C4-2B (cell line): ENCODE measurements around the gene CEP72.
A peak's percentile ranks its signal among the peaks of the same experiment; 100 is the strongest.

Experiments used
- H3K27ac ChIP-seq: fragments of 450-650 bp; 2 replicates; pipeline ENCODE4 v1.5.1; 2017
- ZFX ChIP-seq: fragments of 450-650 bp; IDR thresholded peaks from 2 replicates; pipeline ENCODE4 v1.6.1; 2017
- TF ChIP-seq, protein P1 (sequence below): fragments of 450-650 bp; conservative IDR thresholded peaks from 2 replicates; pipeline ENCODE4 v1.5.1; 2017; ENCODE audit warnings: mild to moderate bottlenecking

The CEP72 gene

DNA sequence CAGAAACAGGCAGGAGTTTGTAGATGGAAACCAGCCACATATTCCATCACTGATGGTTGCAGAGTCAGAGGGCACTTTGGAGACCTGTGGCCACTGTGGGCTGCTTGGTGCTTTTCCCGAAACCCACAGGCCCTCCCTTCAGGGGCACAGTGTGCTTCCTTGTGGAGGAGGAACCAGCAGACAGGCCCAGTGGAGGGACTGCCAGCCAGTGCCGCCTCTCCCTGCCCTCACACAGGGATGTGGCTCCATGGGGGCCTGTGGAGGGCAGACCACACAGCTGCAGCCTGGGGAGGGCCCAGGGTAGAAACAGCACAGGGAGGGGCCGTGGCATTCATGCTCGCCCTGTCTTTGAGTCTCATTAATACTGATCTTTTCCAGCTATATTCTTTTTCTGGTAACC lies 35.2 kb downstream of the CEP72 start:
- TF ChIP-seq, protein P1, sequence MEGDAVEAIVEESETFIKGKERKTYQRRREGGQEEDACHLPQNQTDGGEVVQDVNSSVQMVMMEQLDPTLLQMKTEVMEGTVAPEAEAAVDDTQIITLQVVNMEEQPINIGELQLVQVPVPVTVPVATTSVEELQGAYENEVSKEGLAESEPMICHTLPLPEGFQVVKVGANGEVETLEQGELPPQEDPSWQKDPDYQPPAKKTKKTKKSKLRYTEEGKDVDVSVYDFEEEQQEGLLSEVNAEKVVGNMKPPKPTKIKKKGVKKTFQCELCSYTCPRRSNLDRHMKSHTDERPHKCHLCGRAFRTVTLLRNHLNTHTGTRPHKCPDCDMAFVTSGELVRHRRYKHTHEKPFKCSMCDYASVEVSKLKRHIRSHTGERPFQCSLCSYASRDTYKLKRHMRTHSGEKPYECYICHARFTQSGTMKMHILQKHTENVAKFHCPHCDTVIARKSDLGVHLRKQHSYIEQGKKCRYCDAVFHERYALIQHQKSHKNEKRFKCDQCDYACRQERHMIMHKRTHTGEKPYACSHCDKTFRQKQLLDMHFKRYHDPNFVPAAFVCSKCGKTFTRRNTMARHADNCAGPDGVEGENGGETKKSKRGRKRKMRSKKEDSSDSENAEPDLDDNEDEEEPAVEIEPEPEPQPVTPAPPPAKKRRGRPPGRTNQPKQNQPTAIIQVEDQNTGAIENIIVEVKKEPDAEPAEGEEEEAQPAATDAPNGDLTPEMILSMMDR = no peak
- no peak for TF ChIP-seq ZFX
- H3K27ac ChIP-seq = no peak overlapping the region

DNA sequence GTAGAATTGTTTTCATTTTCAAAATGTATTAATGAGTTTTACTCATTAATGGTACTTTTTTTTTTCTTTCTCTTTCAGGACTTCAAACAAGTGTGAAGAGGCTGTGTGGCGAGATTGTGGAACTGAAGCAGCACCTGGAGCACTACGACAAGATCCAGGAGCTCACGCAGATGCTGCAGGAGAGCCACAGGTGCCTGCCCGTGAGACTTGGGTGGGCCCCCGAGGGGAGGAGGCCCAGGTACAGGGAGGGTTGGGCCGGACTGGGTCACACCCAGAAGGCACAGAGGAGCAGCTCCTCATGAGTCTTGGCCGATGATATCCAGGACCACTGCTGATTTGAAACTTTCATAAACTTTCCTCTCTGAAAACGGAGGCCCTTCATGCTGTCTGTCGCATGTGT lies 35.6 kb downstream of the CEP72 start:
- H3K27ac ChIP-seq = no peak overlapping the region
- TF ChIP-seq, protein P1 = no peak
- TF ChIP-seq ZFX = no peak

DNA sequence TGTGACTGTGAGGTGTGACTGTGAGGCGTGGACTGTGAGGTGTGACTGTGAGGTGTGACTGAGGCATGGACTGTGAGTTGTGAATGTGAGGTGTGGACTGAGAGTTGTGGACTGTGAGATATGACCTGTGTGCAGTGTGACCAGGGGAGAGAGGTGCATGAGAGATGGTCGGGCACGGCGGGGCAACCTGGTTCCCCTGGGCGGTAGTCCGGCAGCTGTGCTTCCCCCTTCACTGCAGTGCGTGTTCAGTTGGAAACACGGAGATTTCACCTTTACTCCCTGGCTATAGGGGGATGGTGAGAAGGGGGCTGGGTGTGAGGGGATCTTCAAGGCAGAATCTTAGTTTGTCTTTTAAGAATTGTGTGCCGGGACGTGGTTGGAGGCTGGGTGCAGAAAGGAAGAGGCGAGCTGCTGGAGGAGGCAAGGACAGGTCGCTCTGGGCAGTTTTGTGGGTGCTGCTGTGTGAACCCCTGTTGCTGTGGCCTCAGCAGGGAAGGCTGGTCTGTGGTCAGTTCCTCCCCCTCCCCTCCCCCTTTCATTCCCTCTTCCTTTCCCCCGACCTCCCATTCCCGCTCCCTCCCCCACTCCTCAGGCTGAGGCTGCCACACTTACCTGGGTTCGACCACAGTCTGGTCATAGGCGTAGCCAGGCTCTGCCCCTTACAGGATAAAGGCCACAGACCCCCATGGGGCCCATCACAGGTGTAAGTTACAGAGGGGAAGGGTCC lies 39.3 kb downstream of the CEP72 start:
- TF ChIP-seq ZFX = no peak
- TF ChIP-seq, protein P1 = no peak
- no peak overlapping the region; the same call in 1 of the 2 replicates for H3K27ac ChIP-seq

DNA sequence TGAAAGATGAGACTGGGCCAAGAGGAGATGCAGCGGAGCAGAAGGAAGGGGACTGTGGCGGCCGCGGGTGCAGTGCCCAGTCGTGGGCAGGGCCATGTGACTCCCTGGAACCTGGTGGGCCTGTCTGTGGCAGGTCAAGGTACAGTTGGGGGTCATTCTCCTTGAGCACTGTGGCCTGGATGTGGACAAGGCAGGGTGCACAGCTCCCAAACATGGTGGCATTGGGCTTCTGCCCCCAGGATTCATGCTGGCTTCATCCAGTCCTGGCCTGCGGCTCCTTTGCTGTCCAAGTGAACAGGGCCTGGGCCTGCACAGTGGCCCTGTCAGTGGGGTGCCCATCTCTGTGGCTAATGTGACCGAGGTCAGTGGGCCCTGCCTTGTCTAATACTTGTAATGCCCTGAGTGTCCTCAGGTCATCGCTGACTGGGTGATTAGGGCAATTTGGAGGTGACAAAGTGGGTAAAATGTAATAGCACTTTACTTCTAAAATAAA lies 39.9 kb downstream of the CEP72 start:
- peak overlapping the region; percentile 38; the same call in 1 of the 2 replicates for H3K27ac ChIP-seq
- TF ChIP-seq, protein P1 = no peak
- TF ChIP-seq ZFX = no peak

DNA sequence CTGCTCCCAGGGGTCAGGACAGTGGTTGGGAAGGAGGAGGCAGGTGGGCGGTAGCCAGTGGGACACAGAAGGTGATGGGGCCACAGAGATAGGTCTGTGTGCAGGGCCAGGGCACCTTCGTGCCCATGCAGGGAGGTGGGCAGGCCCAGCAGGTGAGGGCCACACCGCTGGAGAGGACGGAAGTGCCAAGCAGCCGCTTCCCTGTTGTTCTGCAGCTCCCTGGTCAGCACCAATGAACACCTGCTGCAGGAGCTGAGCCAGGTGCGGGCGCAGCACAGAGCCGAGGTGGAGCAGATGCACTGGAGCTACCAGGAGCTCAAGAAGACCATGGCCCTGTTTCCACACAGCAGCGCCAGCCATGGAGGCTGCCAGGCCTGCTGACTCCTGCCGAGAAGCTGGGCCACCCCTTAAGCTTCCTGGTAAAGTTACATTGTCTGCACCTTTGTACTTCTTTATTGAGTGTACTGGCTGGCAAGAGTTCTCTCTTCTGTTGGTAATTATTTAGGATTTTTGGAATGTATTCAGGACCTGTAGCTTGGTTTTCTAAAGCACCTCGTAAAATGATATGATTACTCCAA lies 40.7 kb downstream of the CEP72 start:
- H3K27ac ChIP-seq = peak overlapping the region; percentile 38
- TF ChIP-seq, protein P1 = no peak
- no peak for TF ChIP-seq ZFX

DNA sequence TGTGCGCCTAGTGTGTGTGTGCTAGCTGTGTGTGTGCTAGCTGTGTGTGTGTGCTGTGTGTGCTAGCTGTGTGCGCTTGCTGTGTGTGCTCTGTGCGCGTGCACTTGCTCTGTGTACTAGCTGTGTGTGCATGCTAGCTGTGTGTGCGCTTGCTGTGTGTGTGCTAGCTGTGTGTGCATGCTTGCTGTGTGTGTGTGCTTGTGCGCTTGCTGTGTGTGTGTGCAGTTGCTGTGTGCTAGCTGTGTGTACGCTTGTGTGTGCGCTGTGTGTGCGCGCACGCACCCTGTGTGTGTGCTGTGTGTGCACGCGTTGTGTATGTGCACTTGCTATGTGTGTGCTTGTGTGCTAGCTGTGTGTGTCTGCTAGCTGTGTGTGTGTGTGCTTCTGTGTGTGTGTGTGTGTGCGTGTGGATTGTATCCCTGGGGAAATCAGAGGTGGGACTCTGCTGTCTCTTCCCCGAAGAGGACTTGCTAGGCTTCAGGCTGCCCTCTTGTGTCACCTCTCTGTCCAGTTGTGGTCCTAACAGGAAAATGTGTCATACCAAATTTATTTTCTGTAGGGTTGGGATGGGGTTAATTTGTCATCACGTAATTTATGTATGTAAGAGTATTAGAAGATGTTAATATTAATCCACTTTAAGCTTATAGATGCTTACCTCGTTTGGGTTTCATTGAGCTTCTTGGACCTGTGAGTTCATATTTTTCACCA lies 42.1 kb downstream of the CEP72 start:
- H3K27ac ChIP-seq = no peak overlapping the region
- TF ChIP-seq, protein P1 = no peak
- no peak for TF ChIP-seq ZFX

DNA sequence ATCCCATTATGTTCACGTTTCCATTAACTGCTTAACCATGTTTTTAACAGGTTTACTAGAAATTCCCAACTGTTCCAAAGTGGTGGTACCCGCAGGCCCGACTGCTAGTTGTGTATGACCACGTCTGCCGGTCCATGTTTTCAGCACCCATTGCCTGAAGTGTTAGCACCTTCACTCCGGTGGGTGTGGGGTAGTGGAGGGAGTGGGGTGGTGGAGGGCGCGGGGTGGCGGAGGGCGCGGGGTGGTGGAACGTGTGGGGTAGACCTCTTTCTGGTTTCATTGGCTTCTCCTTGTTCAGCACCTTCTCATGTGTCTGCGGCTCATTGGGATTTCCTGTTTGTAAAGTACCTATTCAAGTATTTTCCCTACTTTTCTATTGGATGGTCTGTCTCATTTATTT lies 43.3 kb downstream of the CEP72 start:
- no peak for TF ChIP-seq ZFX
- TF ChIP-seq, protein P1 = no peak
- no peak overlapping the region for H3K27ac ChIP-seq
